Activated T-helper 2 cell treated with anti-CD3 and anti-CD28 coated beads, Interferon-gamma antibody, Interleukin-2, Interleukin-4, amounts not matched to agents 10 μg/mL and 5 μg/mL and 100 μg/mL, durations not matched to agents 14 hours and 24 hours and 36 hours (primary cell): ENCODE results near the gene WDR17. TPM values are rescaled to one million over a fixed set of nuclear protein-coding genes. Genes with fewer than 3 reads are reported as not detected.
A peak's percentile ranks its signal among the peaks of the same experiment; 100 is the strongest.

ENCODE experiments used
- DNase-seq: peaks from one replicate; pipeline ENCODE4 v3.0.0; 2021; ENCODE audit warnings: low spot score
- H3K27ac Mint-ChIP-seq: one replicate; pipeline ENCODE4 v1.8.0; 2021; ENCODE audit warnings: mixed read lengths
- H3K27me3 Mint-ChIP-seq: one replicate; pipeline ENCODE4 v1.8.0; 2021; ENCODE audit warnings: low read depth, mixed read lengths
- H3K36me3 Mint-ChIP-seq: one replicate; pipeline ENCODE4 v1.8.0; 2021; ENCODE audit warnings: low read depth, mixed read lengths
- H3K4me1 Mint-ChIP-seq: one replicate; pipeline ENCODE4 v1.8.0; 2021; ENCODE audit warnings: low read depth, mixed read lengths
- H3K4me3 Mint-ChIP-seq: one replicate; pipeline ENCODE4 v1.8.0; 2021; ENCODE audit warnings: low read depth, mild to moderate bottlenecking, moderate library complexity, mixed read lengths
- H3K9me3 Mint-ChIP-seq: one replicate; pipeline ENCODE4 v1.8.0; 2021; ENCODE audit warnings: mixed read lengths
- intact Hi-C: fragments of 100-400 bp; cut with micrococcal nuclease; formaldehyde crosslinking; loops from one replicate; pipeline ENCODE4 v1.15.1; 2023
- total RNA-seq: library from RNA; stranded (reverse); gene quantifications from 2 replicates; pipeline ENCODE4 v1.2.3, GENCODE V29; 2022

WDR17 gene
- total RNA-seq, 1 donor from 2014 or later = 1.4 TPM

GRCh38 chr4:176186067-176186466, 120.4 kb downstream of the WDR17 start:
- no peaks in the 10 kb centered on the region for H3K36me3 Mint-ChIP-seq
- H3K9me3 Mint-ChIP-seq = no peaks in the 10 kb centered on the region
- intact Hi-C loops = no loop called here
- peaks cover 2% of the 10 kb centered on the region for H3K4me1 Mint-ChIP-seq
- no peak overlapping the region for H3K27ac Mint-ChIP-seq
- no peak for DNase-seq
- H3K4me3 Mint-ChIP-seq = no peak overlapping the region
- peaks cover 27% of the 10 kb centered on the region for H3K27me3 Mint-ChIP-seq

- Mint-ChIP-seq H3K27ac (no peak overlapping the region), H3K4me1 (peaks cover 2% of the 10 kb centered on the region), H3K27me3 (peaks cover 34% of the 10 kb centered on the region), H3K4me3 (no peak overlapping the region), H3K36me3 (no peaks in the 10 kb centered on the region), H3K9me3 (no peaks in the 10 kb centered on the region)
- intact Hi-C loops = no loop called here
- DNase-seq = no peak
These were observed 121.2 kb downstream of the WDR17 start for GRCh38 chr4:176186671-176187395.

- Mint-ChIP-seq H3K4me1 (peaks cover 2% of the 10 kb centered on the region), H3K36me3 (no peaks in the 10 kb centered on the region), H3K9me3 (no peaks in the 10 kb centered on the region), H3K27ac (no peak overlapping the region), H3K4me3 (no peak overlapping the region), H3K27me3 (peaks cover 40% of the 10 kb centered on the region)
- intact Hi-C loops = no loop called here
- DNase-seq = no peak
These were observed 122.0 kb downstream of the WDR17 start for GRCh38 chr4:176187624-176188023.

- H3K36me3 Mint-ChIP-seq = no peaks in the 10 kb centered on the region
- H3K4me1 Mint-ChIP-seq = peaks cover 7% of the 10 kb centered on the region
- DNase-seq = no peak
- no peaks in the 10 kb centered on the region for H3K9me3 Mint-ChIP-seq
- H3K4me3 Mint-ChIP-seq = no peak overlapping the region
- no peak overlapping the region for H3K27ac Mint-ChIP-seq
- intact Hi-C loops = no loop called here
- peaks cover 41% of the 10 kb centered on the region for H3K27me3 Mint-ChIP-seq
These were observed 123.0 kb downstream of the WDR17 start for GRCh38 chr4:176188654-176189053.

- intact Hi-C loops = loop anchor here (10.0 kb wide), 1 partner anchor 305 kb away; no protein-coding TSS in a partner anchor
- H3K27me3 Mint-ChIP-seq = peaks cover 42% of the 10 kb centered on the region
- DNase-seq = no peak
- H3K4me3 Mint-ChIP-seq = no peak overlapping the region
- H3K36me3 Mint-ChIP-seq = no peaks in the 10 kb centered on the region
- H3K27ac Mint-ChIP-seq = no peak overlapping the region
- no peaks in the 10 kb centered on the region for H3K9me3 Mint-ChIP-seq
- H3K4me1 Mint-ChIP-seq = peaks cover 21% of the 10 kb centered on the region
These were observed 124.5 kb downstream of the WDR17 start for GRCh38 chr4:176189891-176190795.

GRCh38 chr4:176191974-176192373, 126.3 kb downstream of the WDR17 start:
- Mint-ChIP-seq H3K36me3 (peaks cover 3% of the 10 kb centered on the region), H3K4me3 (no peak overlapping the region), H3K27me3 (peaks cover 40% of the 10 kb centered on the region), H3K9me3 (peaks cover 3% of the 10 kb centered on the region), H3K27ac (no peak overlapping the region), H3K4me1 (peaks cover 28% of the 10 kb centered on the region)
- intact Hi-C loops = loop anchor here (10.0 kb wide), 1 partner anchor 303 kb away; no protein-coding TSS in a partner anchor
- no peak for DNase-seq

GRCh38 chr4:176193126-176193525, 127.5 kb downstream of the WDR17 start:
- intact Hi-C loops = loop anchor here (10.0 kb wide), 1 partner anchor 302 kb away; no protein-coding TSS in a partner anchor
- Mint-ChIP-seq H3K36me3 (peaks cover 3% of the 10 kb centered on the region), H3K27me3 (peaks cover 46% of the 10 kb centered on the region), H3K4me1 (peaks cover 25% of the 10 kb centered on the region), H3K4me3 (no peak overlapping the region), H3K27ac (no peak overlapping the region), H3K9me3 (peaks cover 3% of the 10 kb centered on the region)
- no peak for DNase-seq

GRCh38 chr4:176193938-176194337, 128.3 kb downstream of the WDR17 start:
- H3K27me3 Mint-ChIP-seq = peaks cover 47% of the 10 kb centered on the region

GRCh38 chr4:176195184-176195978, 129.7 kb downstream of the WDR17 start, which contains the start of gene SPATA4:
TSS of gene SPATA4 (minus strand) at chr4:176195585. CDS start at chr4:176195562, 23 bp downstream.
- Mint-ChIP-seq H3K36me3 (peaks cover 3% of the 10 kb centered on the region), H3K4me3 (peak within 1 kb of the TSS; percentile 71), H3K27ac (no peak within 1 kb of the TSS), H3K27me3 (peaks cover 42% of the 10 kb centered on the region), H3K9me3 (peaks cover 3% of the 10 kb centered on the region), H3K4me1 (peaks cover 25% of the 10 kb centered on the region)
- peak; percentile 90 for DNase-seq
- intact Hi-C loops = loop anchor here (1.0 to 10.0 kb wide), 5 partner anchors 71 to 707 kb away; partner anchors contain the start of gene WDR17

More at GRCh38 chr4:176193938-176194337, 128.3 kb downstream of the WDR17 start:
- Mint-ChIP-seq H3K4me3 (peak overlapping the region; percentile 30), H3K9me3 (peaks cover 3% of the 10 kb centered on the region), H3K4me1 (peaks cover 25% of the 10 kb centered on the region), H3K36me3 (peaks cover 3% of the 10 kb centered on the region), H3K27ac (peak overlapping the region; percentile 77)
- no peak for DNase-seq
- intact Hi-C loops = loop anchor here (2.0 to 10.0 kb wide), 3 partner anchors 129 to 709 kb away; partner anchors contain the start of gene WDR17

GRCh38 chr4:176198316-176198903, 132.8 kb downstream of the WDR17 start:
- no peak for DNase-seq
- Mint-ChIP-seq H3K27me3 (peaks cover 26% of the 10 kb centered on the region), H3K4me1 (peaks cover 22% of the 10 kb centered on the region), H3K4me3 (no peak overlapping the region), H3K27ac (no peak overlapping the region), H3K36me3 (peaks cover 3% of the 10 kb centered on the region), H3K9me3 (peaks cover 3% of the 10 kb centered on the region)
- intact Hi-C loops = loop anchor here (10.0 kb wide), 1 partner anchor 296 kb away; no protein-coding TSS in a partner anchor

GRCh38 chr4:176205299-176205698, 139.7 kb downstream of the WDR17 start:
- Mint-ChIP-seq H3K4me1 (no peaks in the 10 kb centered on the region), H3K4me3 (no peak overlapping the region), H3K36me3 (no peaks in the 10 kb centered on the region), H3K9me3 (no peaks in the 10 kb centered on the region), H3K27ac (no peak overlapping the region), H3K27me3 (peaks cover 13% of the 10 kb centered on the region)
- intact Hi-C loops = no loop called here
- no peak for DNase-seq

GRCh38 chr4:176207839-176208238, 142.2 kb downstream of the WDR17 start:
- peaks cover 14% of the 10 kb centered on the region for H3K27me3 Mint-ChIP-seq
- no peak overlapping the region for H3K27ac Mint-ChIP-seq
- H3K4me3 Mint-ChIP-seq = no peak overlapping the region
- no peak for DNase-seq
- H3K4me1 Mint-ChIP-seq = no peaks in the 10 kb centered on the region
- H3K36me3 Mint-ChIP-seq = no peaks in the 10 kb centered on the region
- no peaks in the 10 kb centered on the region for H3K9me3 Mint-ChIP-seq
- intact Hi-C loops = no loop called here
